GM18858 (cell line): ENCODE results near the gene SLC35A5.

Experiments used
- ATAC-seq: cut with Tn5 transposase; IDR thresholded peaks from one replicate; pipeline ENCODE4 v1.9.1; 2021; ENCODE audit not compliant: unreplicated experiment

Gene SLC35A5

GRCh38 chr3:112623213-112623612, 61.4 kb downstream of the SLC35A5 start:
- no peak for ATAC-seq

GRCh38 chr3:112623717-112624116, 61.9 kb downstream of the SLC35A5 start:
- ATAC-seq: no peak

DNA sequence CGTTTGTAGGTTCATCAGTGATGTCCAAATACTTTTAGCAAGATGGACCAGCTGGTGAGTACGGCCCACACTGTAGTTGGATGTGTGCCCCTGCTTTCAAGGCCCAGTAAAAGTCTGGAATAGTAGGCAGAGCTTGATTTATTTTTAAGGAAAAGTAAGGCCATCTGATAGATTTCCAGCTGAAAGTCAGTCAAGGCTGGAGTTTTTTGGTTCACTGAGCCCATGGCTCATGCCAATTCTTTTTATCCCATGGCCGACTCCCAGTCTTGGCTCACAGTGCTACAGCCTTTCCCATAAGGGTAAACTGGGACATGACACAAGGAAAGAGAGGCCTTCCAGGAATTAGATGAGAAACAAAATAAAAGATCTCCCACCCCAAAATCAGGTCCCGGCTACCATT, 65.6 kb downstream of the SLC35A5 start:
- no peak for ATAC-seq

DNA sequence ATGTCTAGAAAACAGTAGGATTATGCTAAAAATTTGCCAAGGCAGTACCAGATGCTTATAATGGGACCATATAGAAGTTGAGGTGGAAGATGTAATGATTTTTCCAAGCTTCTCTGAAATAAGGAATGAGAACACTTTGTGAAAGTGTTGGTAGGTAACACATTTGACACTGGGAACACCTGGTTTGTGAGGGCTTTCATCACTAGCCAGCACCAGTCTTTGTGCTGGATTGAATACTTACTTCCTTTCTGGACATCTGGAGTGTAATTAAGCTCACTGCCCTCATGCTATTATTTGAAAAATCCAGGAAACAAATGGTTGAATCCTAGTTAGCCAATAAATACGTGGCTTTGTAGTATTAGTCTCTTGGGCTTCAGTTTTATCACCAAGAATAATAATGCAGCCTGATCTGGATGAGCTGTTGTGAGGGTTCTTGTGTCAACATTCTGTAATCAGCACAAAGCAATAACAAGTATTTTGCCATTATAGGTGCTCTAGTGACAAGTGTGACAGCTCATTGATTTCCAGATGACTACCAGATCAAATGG, 66.1 kb downstream of the SLC35A5 start:
- no peak for ATAC-seq

DNA sequence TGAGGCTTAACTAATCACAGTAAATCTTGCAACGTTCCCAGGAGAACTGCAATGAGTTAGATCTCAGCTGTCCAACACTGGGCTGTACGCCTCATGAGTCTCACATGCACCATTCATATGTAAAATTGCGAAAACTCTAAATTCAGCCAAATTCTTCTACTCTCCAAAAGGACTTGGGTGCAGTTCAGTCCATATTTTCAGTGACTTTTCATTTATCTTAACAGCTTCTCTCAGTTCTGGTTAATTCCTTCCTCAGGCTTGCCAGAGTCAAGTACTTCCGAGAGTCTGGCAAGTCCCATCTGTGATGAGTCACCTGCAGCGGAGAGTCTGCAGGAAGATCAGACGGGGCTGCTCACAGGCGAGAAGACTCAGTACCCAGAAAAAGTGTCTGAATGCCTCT, 67.6 kb downstream of the SLC35A5 start:
- no peak for ATAC-seq

DNA sequence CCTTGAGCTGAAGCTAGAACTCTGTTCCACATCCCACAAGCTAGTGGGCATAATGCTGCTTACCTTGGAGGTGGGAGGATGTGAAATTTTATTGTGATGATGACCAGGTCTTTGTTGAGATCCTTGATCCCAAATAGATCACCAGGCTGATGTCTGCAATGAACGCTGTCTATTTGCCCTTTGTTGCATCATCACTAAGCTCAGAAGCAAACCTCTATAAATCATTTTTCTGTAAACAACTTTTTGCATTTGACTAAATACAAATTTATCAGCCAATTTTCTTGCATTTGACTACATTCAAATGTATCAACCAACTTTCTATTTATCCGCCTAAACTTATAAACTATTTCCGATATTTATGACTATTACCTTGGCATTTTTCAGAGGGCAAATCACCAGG, 69.4 kb downstream of the SLC35A5 start:
- no peak for ATAC-seq

DNA sequence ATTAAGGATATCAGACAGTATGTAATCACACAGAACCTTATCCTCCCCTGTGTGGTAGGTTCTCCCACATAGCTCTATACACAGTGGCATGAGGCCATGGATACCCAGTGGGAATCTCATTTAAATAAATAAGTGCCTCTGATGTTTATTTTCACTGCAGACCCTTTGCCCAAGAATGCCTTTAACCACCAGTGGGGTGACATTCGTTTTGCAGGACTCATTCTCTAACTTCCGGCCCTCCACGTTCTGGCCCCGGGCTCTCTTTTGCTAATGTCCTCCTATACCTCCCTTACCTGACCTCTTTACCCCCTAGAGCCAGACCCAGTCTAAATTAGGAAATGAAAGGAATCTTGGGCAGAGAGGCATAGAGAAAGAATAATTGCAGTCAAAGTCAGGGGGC, 70.8 kb downstream of the SLC35A5 start:
- ATAC-seq: no peak

GRCh38 chr3:112633191-112633590, 71.3 kb downstream of the SLC35A5 start:
- ATAC-seq: no peak

DNA sequence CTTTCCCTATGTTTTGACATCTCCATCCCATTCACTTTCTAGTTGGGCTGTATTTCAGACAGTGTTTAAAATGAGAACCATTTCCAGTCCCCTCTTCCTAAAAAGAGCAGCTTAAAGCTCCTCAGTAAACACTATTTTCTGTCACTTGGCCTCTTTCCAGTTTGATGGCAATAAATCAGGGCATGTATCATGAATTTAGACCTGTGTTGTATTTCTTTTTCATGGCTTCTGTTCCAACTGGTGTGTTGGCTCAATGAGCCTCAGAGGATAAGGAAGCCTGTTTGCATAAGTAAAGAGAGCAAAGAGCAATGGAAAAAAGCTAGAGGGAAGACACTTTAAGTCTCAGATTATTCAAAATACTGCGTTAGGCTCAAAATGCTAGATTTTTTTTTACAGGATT, 71.9 kb downstream of the SLC35A5 start:
- ATAC-seq: no peak

GRCh38 chr3:112634786-112635541, 73.1 kb downstream of the SLC35A5 start:
- no peak for ATAC-seq
